ENCODE measurements around the gene REXO2. TPM values are rescaled to one million over a fixed set of nuclear protein-coding genes. Genes with fewer than 3 reads are reported as not detected.

The REXO2 gene
- total and polyA plus RNA-seq, 2 of the 13 experiments (the other 11 are each of a cell fraction or from before 2014, with no cell fraction given), result 95.6 to 104 TPM

DNA sequence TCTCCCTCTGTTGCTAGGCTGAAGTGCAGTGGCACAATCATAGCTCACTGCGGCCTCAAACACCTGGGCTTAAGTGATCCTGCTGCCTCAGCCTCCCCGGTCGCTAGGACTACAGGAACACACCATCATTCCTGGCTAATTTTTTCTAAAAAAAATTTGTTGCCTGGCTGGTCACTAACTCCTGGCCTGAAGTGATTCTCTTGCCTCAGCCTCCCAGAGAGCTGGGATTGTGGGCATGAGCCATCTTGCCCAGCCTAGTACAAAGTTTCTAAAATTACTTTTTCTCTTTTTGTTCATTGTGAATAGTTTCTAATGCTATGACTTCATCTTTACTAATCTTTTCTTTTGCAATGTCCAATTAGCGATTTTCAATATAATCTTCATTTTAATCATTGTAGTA lies 26.3 kb upstream of the REXO2 start:
- CTCF ChIA-PET (ENCODE audit: low intra/inter-chr PET ratio, low total read pairs), result no interaction called here
- POLR2A ChIA-PET, result interaction anchor here (1.2 to 1.4 kb wide), 2 partner anchors 13 to 26 kb away, joined by 3 to 4 read pairs; partner anchors contain the start of genes C11orf71, RBM7 and REXO2
- no TSS peak for BruUV-seq (replicated peaks)

DNA sequence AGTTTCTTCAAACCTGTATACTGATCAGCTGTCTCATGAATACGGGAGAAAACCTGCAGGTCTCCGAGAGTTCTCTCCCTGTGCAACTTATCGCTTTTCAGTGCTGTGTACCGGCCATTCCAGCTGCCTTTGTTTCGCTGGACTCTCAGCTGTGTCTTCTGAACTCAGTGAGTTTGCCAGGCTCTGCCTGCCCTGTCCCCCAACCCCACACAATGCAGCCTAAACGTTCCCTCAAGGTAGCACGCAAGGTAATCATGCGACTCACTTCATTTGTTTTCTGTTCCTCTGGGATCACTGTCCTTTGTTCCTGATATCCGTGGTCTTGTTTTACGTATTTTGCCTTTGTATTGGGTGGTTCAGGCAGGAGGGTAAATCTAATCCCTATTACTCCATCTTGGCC lies 25.3 kb upstream of the REXO2 start:
- ChIA-PET CTCF (ENCODE audit: low intra/inter-chr PET ratio, low total read pairs) (no interaction called here), POLR2A (no interaction called here)
- H3K79me2 ChIP-seq (ENCODE audit: insufficient read depth, low read length), result no peaks in the 10 kb centered on the region
- BruUV-seq (replicated peaks), result no TSS peak
- no peak overlapping the region for H3K9ac ChIP-seq (ENCODE audit: insufficient read depth, low read depth, low read length)
- H2AFZ ChIP-seq (ENCODE audit: low read length), result no peak overlapping the region
- no peak overlapping the region for H3K27ac ChIP-seq (ENCODE audit: extremely low read length, insufficient read depth, low read length)
- no peaks in the 10 kb centered on the region for H3K4me1 ChIP-seq (ENCODE audit: insufficient read depth, low read length)
- H3K9me3 ChIP-seq (ENCODE audit: low read length), result no peaks in the 10 kb centered on the region
- H3K4me2 ChIP-seq (ENCODE audit: low read depth, low read length), result no peak overlapping the region
- no peaks in the 10 kb centered on the region for H3K27me3 ChIP-seq (ENCODE audit: control insufficient read depth in 1 of 2, insufficient read depth in 2 of 2, low read length in 2 of 2)
- peaks cover 0 to 13% of the 10 kb centered on the region in 2 experiments; a peak in 3 of 5 replicates for H3K36me3 ChIP-seq (replicated peaks in 1 of 2; ENCODE audit: control insufficient read depth in 1 of 2, insufficient read depth in 2 of 2, low read length in 2 of 2)
- FAIRE-seq (no peak), ATAC-seq (no peak), DNase-seq (ENCODE audit: low spot score) (no peak)
- no peak overlapping the region for H3K4me3 ChIP-seq (replicated peaks in 1 of 3; ENCODE audit: insufficient read depth in 1 of 3, low read depth in 2 of 3, low read length in 3 of 3)
- H4K20me1 ChIP-seq (ENCODE audit: insufficient read depth, low read length), result no peaks in the 10 kb centered on the region
- in situ Hi-C loops (cut with HindIII; ENCODE audit: extremely low pct_ligation_motif_present, low pct_unique_long_range_greater_than_20kb), result no loop called here
- intact Hi-C loops (cut with micrococcal nuclease; ENCODE audit: unreplicated experiment), result no loop called here
- 91% methylated on average over 10 of the region's 10 CpGs for WGBS (ENCODE audit: low lambda C conversion rate)
- no peak for TF ChIP-seq FOXO1 (CRISPR knock-in tag; IDR thresholded peaks at IDR 0.05)
- TF ChIP-seq, protein P1, sequence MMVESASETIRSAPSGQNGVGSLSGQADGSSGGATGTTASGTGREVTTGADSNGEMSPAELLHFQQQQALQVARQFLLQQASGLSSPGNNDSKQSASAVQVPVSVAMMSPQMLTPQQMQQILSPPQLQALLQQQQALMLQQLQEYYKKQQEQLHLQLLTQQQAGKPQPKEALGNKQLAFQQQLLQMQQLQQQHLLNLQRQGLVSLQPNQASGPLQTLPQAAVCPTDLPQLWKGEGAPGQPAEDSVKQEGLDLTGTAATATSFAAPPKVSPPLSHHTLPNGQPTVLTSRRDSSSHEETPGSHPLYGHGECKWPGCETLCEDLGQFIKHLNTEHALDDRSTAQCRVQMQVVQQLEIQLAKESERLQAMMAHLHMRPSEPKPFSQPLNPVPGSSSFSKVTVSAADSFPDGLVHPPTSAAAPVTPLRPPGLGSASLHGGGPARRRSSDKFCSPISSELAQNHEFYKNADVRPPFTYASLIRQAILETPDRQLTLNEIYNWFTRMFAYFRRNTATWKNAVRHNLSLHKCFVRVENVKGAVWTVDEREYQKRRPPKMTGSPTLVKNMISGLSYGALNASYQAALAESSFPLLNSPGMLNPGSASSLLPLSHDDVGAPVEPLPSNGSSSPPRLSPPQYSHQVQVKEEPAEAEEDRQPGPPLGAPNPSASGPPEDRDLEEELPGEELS (CRISPR knock-in tag; IDR thresholded peaks at IDR 0.05), result no peak
- no peak for TF ChIP-seq NR3C1 (CRISPR knock-in tag; IDR thresholded peaks at IDR 0.05)
- TF ChIP-seq ELF3 (CRISPR knock-in tag; IDR thresholded peaks at IDR 0.05), result no peak
- no peak for TF ChIP-seq HOXA9 (CRISPR knock-in tag; IDR thresholded peaks at IDR 0.05; ENCODE audit: borderline replicate concordance)
- TF ChIP-seq ZNF557 (CRISPR knock-in tag; IDR thresholded peaks at IDR 0.05), result no peak
- TF ChIP-seq ZNF709 (CRISPR knock-in tag; IDR thresholded peaks at IDR 0.05), result no peak
- no peak for TF ChIP-seq ZNF331 (CRISPR knock-in tag; IDR thresholded peaks at IDR 0.05)
- TF ChIP-seq, protein P2, sequence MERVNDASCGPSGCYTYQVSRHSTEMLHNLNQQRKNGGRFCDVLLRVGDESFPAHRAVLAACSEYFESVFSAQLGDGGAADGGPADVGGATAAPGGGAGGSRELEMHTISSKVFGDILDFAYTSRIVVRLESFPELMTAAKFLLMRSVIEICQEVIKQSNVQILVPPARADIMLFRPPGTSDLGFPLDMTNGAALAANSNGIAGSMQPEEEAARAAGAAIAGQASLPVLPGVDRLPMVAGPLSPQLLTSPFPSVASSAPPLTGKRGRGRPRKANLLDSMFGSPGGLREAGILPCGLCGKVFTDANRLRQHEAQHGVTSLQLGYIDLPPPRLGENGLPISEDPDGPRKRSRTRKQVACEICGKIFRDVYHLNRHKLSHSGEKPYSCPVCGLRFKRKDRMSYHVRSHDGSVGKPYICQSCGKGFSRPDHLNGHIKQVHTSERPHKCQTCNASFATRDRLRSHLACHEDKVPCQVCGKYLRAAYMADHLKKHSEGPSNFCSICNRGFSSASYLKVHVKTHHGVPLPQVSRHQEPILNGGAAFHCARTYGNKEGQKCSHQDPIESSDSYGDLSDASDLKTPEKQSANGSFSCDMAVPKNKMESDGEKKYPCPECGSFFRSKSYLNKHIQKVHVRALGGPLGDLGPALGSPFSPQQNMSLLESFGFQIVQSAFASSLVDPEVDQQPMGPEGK (CRISPR knock-in tag; IDR thresholded peaks at IDR 0.05), result no peak

More for the DNA sequence above, 26.3 kb upstream of the REXO2 start:
- TF ChIP-seq SIN3A (IDR thresholded peaks at IDR 0.05; ENCODE audit: borderline replicate concordance, low read depth, low read length), result no peak
- TF ChIP-seq PHF20 (CRISPR knock-in tag; IDR thresholded peaks at IDR 0.05), result no peak
- TF ChIP-seq ELF3 (CRISPR knock-in tag; IDR thresholded peaks at IDR 0.05), result no peak
- no peak for TF ChIP-seq SRY (CRISPR knock-in tag; IDR thresholded peaks at IDR 0.05)
- TF ChIP-seq, protein P3, sequence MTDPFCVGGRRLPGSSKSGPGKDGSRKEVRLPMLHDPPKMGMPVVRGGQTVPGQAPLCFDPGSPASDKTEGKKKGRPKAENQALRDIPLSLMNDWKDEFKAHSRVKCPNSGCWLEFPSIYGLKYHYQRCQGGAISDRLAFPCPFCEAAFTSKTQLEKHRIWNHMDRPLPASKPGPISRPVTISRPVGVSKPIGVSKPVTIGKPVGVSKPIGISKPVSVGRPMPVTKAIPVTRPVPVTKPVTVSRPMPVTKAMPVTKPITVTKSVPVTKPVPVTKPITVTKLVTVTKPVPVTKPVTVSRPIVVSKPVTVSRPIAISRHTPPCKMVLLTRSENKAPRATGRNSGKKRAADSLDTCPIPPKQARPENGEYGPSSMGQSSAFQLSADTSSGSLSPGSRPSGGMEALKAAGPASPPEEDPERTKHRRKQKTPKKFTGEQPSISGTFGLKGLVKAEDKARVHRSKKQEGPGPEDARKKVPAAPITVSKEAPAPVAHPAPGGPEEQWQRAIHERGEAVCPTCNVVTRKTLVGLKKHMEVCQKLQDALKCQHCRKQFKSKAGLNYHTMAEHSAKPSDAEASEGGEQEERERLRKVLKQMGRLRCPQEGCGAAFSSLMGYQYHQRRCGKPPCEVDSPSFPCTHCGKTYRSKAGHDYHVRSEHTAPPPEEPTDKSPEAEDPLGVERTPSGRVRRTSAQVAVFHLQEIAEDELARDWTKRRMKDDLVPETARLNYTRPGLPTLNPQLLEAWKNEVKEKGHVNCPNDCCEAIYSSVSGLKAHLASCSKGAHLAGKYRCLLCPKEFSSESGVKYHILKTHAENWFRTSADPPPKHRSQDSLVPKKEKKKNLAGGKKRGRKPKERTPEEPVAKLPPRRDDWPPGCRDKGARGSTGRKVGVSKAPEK (CRISPR knock-in tag; IDR thresholded peaks at IDR 0.05; ENCODE audit: borderline replicate concordance), result no peak
- in situ Hi-C loops (cut with HindIII; ENCODE audit: extremely low pct_ligation_motif_present, low pct_unique_long_range_greater_than_20kb), result no loop called here
- no peak overlapping the region for H2AFZ ChIP-seq (ENCODE audit: low read length)
- no peaks in the 10 kb centered on the region for H3K79me2 ChIP-seq (ENCODE audit: insufficient read depth, low read length)
- no peaks in the 10 kb centered on the region for H3K4me1 ChIP-seq (ENCODE audit: insufficient read depth, low read length)
- DNase-seq (ENCODE audit: low spot score) (no peak), FAIRE-seq (no peak), ATAC-seq (no peak)
- no peaks in the 10 kb centered on the region for H3K9me3 ChIP-seq (ENCODE audit: low read length)
- H3K27ac ChIP-seq (ENCODE audit: extremely low read length, insufficient read depth, low read length), result no peak overlapping the region
- H3K4me2 ChIP-seq (ENCODE audit: low read depth, low read length), result no peak overlapping the region
- intact Hi-C loops (cut with micrococcal nuclease; ENCODE audit: unreplicated experiment), result no loop called here
- H3K4me3 ChIP-seq (replicated peaks in 1 of 3; ENCODE audit: insufficient read depth in 1 of 3, low read depth in 2 of 3, low read length in 3 of 3), result no peak overlapping the region
- no peaks in the 10 kb centered on the region for H3K27me3 ChIP-seq (ENCODE audit: control insufficient read depth in 1 of 2, insufficient read depth in 2 of 2, low read length in 2 of 2)
- no peak overlapping the region for H3K9ac ChIP-seq (ENCODE audit: insufficient read depth, low read depth, low read length)
- WGBS (ENCODE audit: low lambda C conversion rate), result 98% methylated on average over 2 of the region's 4 CpGs
- H4K20me1 ChIP-seq (ENCODE audit: insufficient read depth, low read length), result no peaks in the 10 kb centered on the region
- peaks cover 0 to 20% of the 10 kb centered on the region in 2 experiments; a peak in 3 of 5 replicates for H3K36me3 ChIP-seq (replicated peaks in 1 of 2; ENCODE audit: control insufficient read depth in 1 of 2, insufficient read depth in 2 of 2, low read length in 2 of 2)

Measured in HepG2 (cell line).